Fibroblast of lung (primary cell): Measurements from ENCODE around the gene RGP1. TPM values are rescaled to one million over a fixed set of nuclear protein-coding genes. Genes with fewer than 3 reads are reported as not detected.

Experiments used
- DNase-seq, 2 donors: peaks; one replicate each; pipeline versions ENCODE4 v3.0.0 to v3.0.0-alpha.2; 2010; ENCODE audit warnings: low read depth in 2 of 2
- H2AFZ ChIP-seq: 2 replicates; pipeline ENCODE4 v1.5.1; 2012; ENCODE audit warnings: low read length, control low read depth, inconsistent platforms
- H3K27ac ChIP-seq: 2 replicates; pipeline ENCODE4 v1.5.1; 2011; ENCODE audit warnings: low read length, control low read depth; ENCODE audit not compliant: insufficient read depth
- H3K27me3 ChIP-seq: 2 replicates; pipeline ENCODE4 v1.5.1; 2011; ENCODE audit warnings: mild to moderate bottlenecking, low read length; ENCODE audit not compliant: control insufficient read depth, insufficient read depth
- H3K36me3 ChIP-seq: 2 replicates; pipeline ENCODE4 v1.5.1; 2011; ENCODE audit warnings: low read length; ENCODE audit not compliant: control insufficient read depth, insufficient read depth
- H3K4me1 ChIP-seq: 2 replicates; pipeline ENCODE4 v1.5.1; 2011; ENCODE audit warnings: low read length; ENCODE audit not compliant: control insufficient read depth, insufficient read depth; ENCODE audit errors: extremely low read depth
- H3K4me2 ChIP-seq: 2 replicates; pipeline ENCODE4 v1.5.1; 2011; ENCODE audit warnings: low read length, control low read depth; ENCODE audit not compliant: insufficient read depth; ENCODE audit errors: extremely low read depth
- H3K4me3 ChIP-seq, 4 experiments: fragments of 200-600 bp in 1 of 4; sonication (generic) in 1 of 4; replicated peaks in 1 of 4; 2 replicates each; pipeline ENCODE4 v1.5.1; 2011 to 2016; ENCODE audit warnings: low read length in 4 of 4, low read depth in 3 of 4, mild to moderate bottlenecking in 3 of 4, control low read depth in 2 of 4, inconsistent platforms in 1 of 4, mixed read lengths in 1 of 4; ENCODE audit not compliant: insufficient read depth in 1 of 4; ENCODE audit errors: control extremely low read depth in 1 of 4
- H3K79me2 ChIP-seq: 2 replicates; pipeline ENCODE4 v1.5.1; 2012; ENCODE audit warnings: mild to moderate bottlenecking, low read length, inconsistent platforms; ENCODE audit not compliant: control insufficient read depth, insufficient read depth
- H3K9ac ChIP-seq: 2 replicates; pipeline ENCODE4 v1.5.1; 2011; ENCODE audit warnings: mild to moderate bottlenecking, low read length, control low read depth; ENCODE audit not compliant: insufficient read depth
- H3K9me3 ChIP-seq: 2 replicates; pipeline ENCODE4 v1.5.1; 2012; ENCODE audit warnings: low read depth, low read length; ENCODE audit not compliant: control insufficient read depth, insufficient read depth
- H4K20me1 ChIP-seq: 2 replicates; pipeline ENCODE4 v1.5.1; 2011; ENCODE audit warnings: low read length; ENCODE audit not compliant: control insufficient read depth, insufficient read depth; ENCODE audit errors: extremely low read depth
- CTCF ChIP-seq, 2 donors: IDR thresholded peaks in 1 of 2; conservative IDR thresholded peaks in 1 of 2; 1 replicate in 1 of 2; 2 replicates in 1 of 2; pipeline ENCODE4 v1.5.1; 2011 to 2012; ENCODE audit warnings: low read length in 2 of 2, control low read depth in 1 of 2, inconsistent platforms in 1 of 2, low read depth in 1 of 2, mild to moderate bottlenecking in 1 of 2
- EZH2 ChIP-seq: IDR thresholded peaks from 2 replicates; pipeline ENCODE4 v1.5.1; 2012; ENCODE audit warnings: low read length, control low read depth, mild to moderate bottlenecking; ENCODE audit errors: missing control alignments
- polyA plus RNA-seq, 2 donors: library from polyadenylated mRNA; depleted of rRNA in 1 of 2; stranded (reverse) in 1 of 2; unstranded in 1 of 2; fragments of >200 nt; gene quantifications; 2 replicates each; pipeline ENCODE4 v1.2.1, GENCODE V29; 2011 to 2012; ENCODE audit warnings: missing spikeins in 1 of 2
- total RNA-seq: library from RNA; depleted of rRNA; stranded (reverse); fragments of >200 nt; gene quantifications from 2 replicates; pipeline ENCODE4 v1.2.1, GENCODE V29; 2014

The RGP1 gene
- total and polyA plus RNA-seq, 2 donors (not counting 1 experiment from before 2014, with no cell fraction given), result 14.9 to 17.4 TPM

GRCh38 chr9:35737143-35737542, 11.9 kb upstream of the RGP1 start:
- Histone ChIP-seq H3K4me2 (no peak overlapping the region), H2AFZ (no peak overlapping the region), H3K36me3 (peaks cover 48% of the 10 kb centered on the region), H3K4me1 (peaks cover 6% of the 10 kb centered on the region), H3K9ac (no peak overlapping the region), H4K20me1 (no peaks in the 10 kb centered on the region), H3K9me3 (no peaks in the 10 kb centered on the region), H3K27ac (no peak overlapping the region), H3K27me3 (no peaks in the 10 kb centered on the region), H3K79me2 (peaks cover 24% of the 10 kb centered on the region), H3K4me3 (no peak overlapping the region)
- no peak for DNase-seq
- TF ChIP-seq EZH2 (no peak), CTCF (conservative IDR thresholded peaks at IDR 0.05 in 1 of 2, IDR thresholded peaks at IDR 0.05 in 1 of 2; ENCODE audit: low read depth in 1 of 2, low read length in 2 of 2) (no peak)

DNA sequence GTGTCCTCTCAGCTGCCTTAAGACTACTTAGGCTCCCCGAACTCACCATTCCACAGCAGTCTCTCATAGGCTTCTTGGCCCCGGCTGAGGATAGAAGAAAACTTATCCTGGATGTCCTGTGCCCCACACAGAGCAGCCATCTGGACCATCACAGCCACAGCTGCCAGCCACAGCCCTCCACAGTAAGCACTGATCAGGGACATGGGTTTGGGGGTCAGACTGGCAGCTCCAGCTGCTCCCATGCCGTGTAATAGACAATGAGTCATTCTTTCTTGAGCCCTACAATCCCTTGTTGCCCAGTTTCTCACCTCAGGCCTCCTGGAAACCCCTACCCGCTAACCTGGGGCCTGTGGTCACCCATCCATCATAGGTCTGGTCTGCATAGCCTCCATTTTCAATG, 10.9 kb upstream of the RGP1 start:
- peaks cover 6% of the 10 kb centered on the region for H3K4me1 ChIP-seq
- H3K4me2 ChIP-seq, result no peak overlapping the region
- peaks cover 52% of the 10 kb centered on the region for H3K36me3 ChIP-seq
- no peak overlapping the region for H3K9ac ChIP-seq
- no peak overlapping the region for H3K4me3 ChIP-seq
- no peak overlapping the region for H2AFZ ChIP-seq
- H3K27me3 ChIP-seq, result no peaks in the 10 kb centered on the region
- TF ChIP-seq EZH2 (no peak), CTCF (conservative IDR thresholded peaks at IDR 0.05 in 1 of 2, IDR thresholded peaks at IDR 0.05 in 1 of 2; ENCODE audit: low read depth in 1 of 2, low read length in 2 of 2) (no peak)
- no peaks in the 10 kb centered on the region for H3K9me3 ChIP-seq
- H3K27ac ChIP-seq, result no peak overlapping the region
- DNase-seq, result no peak
- no peaks in the 10 kb centered on the region for H4K20me1 ChIP-seq
- peaks cover 18% of the 10 kb centered on the region for H3K79me2 ChIP-seq

DNA sequence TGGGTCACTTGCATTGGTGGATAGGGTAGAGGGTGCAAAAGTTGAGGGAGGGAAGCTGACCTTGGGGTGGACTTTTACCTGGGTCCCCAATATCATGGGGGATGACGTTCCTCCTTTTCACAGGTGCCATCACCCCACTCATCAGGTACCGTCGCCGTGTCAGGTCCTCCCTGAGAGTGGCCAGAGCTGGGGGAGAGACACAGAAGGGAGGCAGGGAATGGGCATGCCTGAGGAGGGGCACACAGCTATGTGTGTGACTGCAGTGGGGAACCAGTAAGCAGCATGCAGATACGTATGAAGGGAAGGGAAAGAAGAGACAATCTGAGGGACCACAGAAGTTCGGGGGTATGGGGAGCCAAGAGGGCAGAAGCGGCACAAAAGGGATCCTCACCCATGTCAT, 10.2 kb upstream of the RGP1 start:
- Histone ChIP-seq H4K20me1 (no peaks in the 10 kb centered on the region), H3K4me1 (peaks cover 5% of the 10 kb centered on the region), H3K4me3 (no peak overlapping the region), H2AFZ (no peak overlapping the region), H3K4me2 (no peak overlapping the region), H3K9me3 (no peaks in the 10 kb centered on the region), H3K27ac (no peak overlapping the region), H3K79me2 (peaks cover 10% of the 10 kb centered on the region), H3K9ac (no peak overlapping the region), H3K36me3 (peaks cover 54% of the 10 kb centered on the region), H3K27me3 (no peaks in the 10 kb centered on the region)
- DNase-seq, result no peak
- TF ChIP-seq EZH2 (no peak), CTCF (conservative IDR thresholded peaks at IDR 0.05 in 1 of 2, IDR thresholded peaks at IDR 0.05 in 1 of 2; ENCODE audit: low read depth in 1 of 2, low read length in 2 of 2) (no peak)
